IMR-90 (cell line): ENCODE measurements around the gene C15orf62. TPM values are rescaled to one million over a fixed set of nuclear protein-coding genes. Genes with fewer than 3 reads are reported as not detected.

Experiments
- ATAC-seq: fragments of 200-7000 bp; cut with Tn5 transposase; 2 replicates; pipeline ENCODE4 v1.9.1; 2020; ENCODE audit warnings: low read depth, mild to moderate bottlenecking, moderate library complexity
- BruUV-seq: library from RNA; stranded (reverse); fragments of 400-500 nt; replicated peaks from 2 replicates; lab custom pipeline; 2021; lab: Mats Ljungman, UMichigan
- CTCF ChIA-PET: fragments of 300-600 bp; formaldehyde crosslinking; extraction: SDS; loops from one replicate; lab custom pipeline; 2021; ENCODE audit warnings: antibody characterized with exemption; lab: Yijun Ruan, JAX
- POLR2A ChIA-PET: fragments of 300-600 bp; sonication (Branson Sonifier 250); formaldehyde crosslinking; loops from one replicate; lab custom pipeline; 2022; ENCODE audit warnings: antibody characterized with exemption; ENCODE audit not compliant: unreplicated experiment; lab: Charles Lee
- DNase-seq: peaks from one replicate; pipeline ENCODE4 v3.0.0; 2013
- H2AFZ ChIP-seq: replicated peaks from 2 replicates; pipeline ENCODE3; 2013; ENCODE audit warnings: low read length, mild to moderate bottlenecking; ENCODE audit not compliant: poor library complexity
- H2AK5ac ChIP-seq: 2 replicates; pipeline ENCODE4 v1.6.1; 2013; ENCODE audit warnings: low read depth, low read length, inconsistent platforms
- H2AK9ac ChIP-seq: replicated peaks from 2 replicates; pipeline ENCODE3; 2013; ENCODE audit warnings: mild to moderate bottlenecking, low read depth, low read length, moderate library complexity; ENCODE audit not compliant: poor library complexity
- H2BK120ac ChIP-seq: 2 replicates; pipeline ENCODE4 v1.6.1; 2013; ENCODE audit warnings: low read depth, low read length, inconsistent platforms
- H2BK15ac ChIP-seq: 3 replicates; pipeline ENCODE4 v1.6.1; 2013; ENCODE audit warnings: low read depth, low read length, inconsistent platforms
- H2BK20ac ChIP-seq: 2 replicates; pipeline ENCODE4 v1.6.1; 2013; ENCODE audit warnings: low read depth, mild to moderate bottlenecking, inconsistent platforms, low read length, moderate library complexity
- H2BK5ac ChIP-seq: 2 replicates; pipeline ENCODE4 v1.6.1; 2013; ENCODE audit warnings: mild to moderate bottlenecking, low read depth, low read length, inconsistent platforms; ENCODE audit not compliant: poor library complexity, severe bottlenecking
- H3K14ac ChIP-seq: replicated peaks from 2 replicates; pipeline ENCODE4 v1.6.1; 2013; ENCODE audit warnings: low read depth, low read length, inconsistent platforms
- H3K18ac ChIP-seq: 2 replicates; pipeline ENCODE4 v1.6.1; 2013; ENCODE audit warnings: low read depth, low read length, control low read depth
- H3K23ac ChIP-seq: 2 replicates; pipeline ENCODE4 v1.6.1; 2013; ENCODE audit warnings: low read depth, low read length, inconsistent platforms
- H3K27ac ChIP-seq: 2 replicates; pipeline ENCODE4 v1.5.1; 2013; ENCODE audit warnings: mild to moderate bottlenecking, control low read depth, low read length; ENCODE audit not compliant: insufficient read depth
- H3K27me3 ChIP-seq: 2 replicates; pipeline ENCODE4 v1.6.1; 2013; ENCODE audit warnings: low read length; ENCODE audit not compliant: control insufficient read depth, insufficient read depth
- H3K36me3 ChIP-seq: 2 replicates; pipeline ENCODE4 v1.6.1; 2013; ENCODE audit warnings: low read length, mixed read lengths; ENCODE audit not compliant: control insufficient read depth, insufficient read depth
- H3K4ac ChIP-seq: 2 replicates; pipeline ENCODE4 v1.6.1; 2013; ENCODE audit warnings: low read depth, low read length, inconsistent platforms
- H3K4me1 ChIP-seq: 2 replicates; pipeline ENCODE4 v1.6.1; 2013; ENCODE audit warnings: low read length, mixed read lengths; ENCODE audit not compliant: control insufficient read depth, insufficient read depth
- H3K4me2 ChIP-seq: 2 replicates; pipeline ENCODE4 v1.6.1; 2013; ENCODE audit warnings: low read depth, mild to moderate bottlenecking, control low read depth, low read length, moderate library complexity
- H3K4me3 ChIP-seq: 2 replicates; pipeline ENCODE4 v1.5.1; 2013; ENCODE audit warnings: low read depth, mild to moderate bottlenecking, control low read depth, low read length, moderate library complexity; ENCODE audit not compliant: insufficient read depth
- H3K56ac ChIP-seq: 2 replicates; pipeline ENCODE4 v1.6.1; 2013; ENCODE audit warnings: low read length, inconsistent platforms; ENCODE audit not compliant: insufficient read depth; ENCODE audit errors: extremely low read depth
- H3K79me1 ChIP-seq, 2 experiments: 2 replicates each; pipeline ENCODE4 v1.6.1; 2013; ENCODE audit warnings: low read length in 2 of 2, inconsistent platforms in 1 of 2, low read depth in 1 of 2
- H3K9ac ChIP-seq: 2 replicates; pipeline ENCODE4 v1.6.1; 2013; ENCODE audit warnings: low read depth, low read length, control low read depth
- H3K9me1 ChIP-seq: 2 replicates; pipeline ENCODE4 v1.6.1; 2013; ENCODE audit warnings: low read length, inconsistent platforms; ENCODE audit not compliant: insufficient read depth
- H3K9me3 ChIP-seq: 2 replicates; pipeline ENCODE4 v1.6.1; 2013; ENCODE audit warnings: low read length; ENCODE audit not compliant: control insufficient read depth, insufficient read depth
- H4K20me1 ChIP-seq: 2 replicates; pipeline ENCODE4 v1.6.1; 2013; ENCODE audit warnings: low read length, inconsistent platforms; ENCODE audit not compliant: insufficient read depth
- H4K5ac ChIP-seq: 2 replicates; pipeline ENCODE4 v1.6.1; 2013; ENCODE audit warnings: mild to moderate bottlenecking, low read depth, low read length, control low read depth
- H4K8ac ChIP-seq, 2 experiments: 2 replicates each; pipeline ENCODE4 v1.6.1; 2013; ENCODE audit warnings: low read depth in 2 of 2, low read length in 2 of 2, control low read depth in 1 of 2, inconsistent platforms in 1 of 2
- H4K91ac ChIP-seq: 2 replicates; pipeline ENCODE4 v1.6.1; 2013; ENCODE audit warnings: low read depth, low read length, inconsistent platforms; ENCODE audit not compliant: insufficient read depth
- BHLHE40 ChIP-seq: fragments of 150-350 bp; IDR thresholded peaks from 2 replicates; pipeline ENCODE4 v1.6.1; 2016; ENCODE audit warnings: mild to moderate bottlenecking, low read depth, low read length
- CHD1 ChIP-seq: IDR thresholded peaks from 2 replicates; pipeline ENCODE4 v1.6.1; 2012; ENCODE audit warnings: low read depth, low read length, improper control_type of control experiment
- ELK1 ChIP-seq: fragments of 150-350 bp; IDR thresholded peaks from 2 replicates; pipeline ENCODE4 v1.6.1; 2016; ENCODE audit warnings: low read depth, mild to moderate bottlenecking, low read length, moderate library complexity, borderline replicate concordance
- MAFK ChIP-seq: IDR thresholded peaks from 2 replicates; pipeline ENCODE4 v1.6.1; 2012; ENCODE audit warnings: low read depth, low read length, improper control_type of control experiment
- MXI1 ChIP-seq: IDR thresholded peaks from 2 replicates; pipeline ENCODE4 v1.6.1; 2012; ENCODE audit warnings: low read depth, mild to moderate bottlenecking, low read length, moderate library complexity, borderline replicate concordance
- WGBS, 2 experiments: methylation state at CpG; one replicate each; pipeline versions ENCODE4 v1.1.5 to v1.1.7; 2013; ENCODE audit warnings: missing lambda C conversion rate in 2 of 2; ENCODE audit not compliant: insufficient read length in 1 of 2; ENCODE audit errors: extremely low coverage in 2 of 2; 5-methylcytosine and 5-hydroxymethylcytosine counted together
- dilution Hi-C: fragments of 300-500 bp; cut with HindIII; formaldehyde crosslinking; loops from one replicate; pipeline ENCODE4 v1.14.3; 2018; ENCODE audit warnings: low sequenced_read_pairs; ENCODE audit not compliant: unreplicated experiment
- in situ Hi-C: fragments of 300-500 bp; cut with MboI; formaldehyde crosslinking; loops from 3 replicates; pipeline ENCODE4 v1.14.3; 2019; ENCODE audit warnings: low sequenced_read_pairs, inconsistent platforms, mixed read lengths
- intact Hi-C: fragments of 100-400 bp; cut with micrococcal nuclease; formaldehyde crosslinking; loops from 2 replicates; pipeline ENCODE4 v1.10.0; 2022
- polyA plus RNA-seq, 3 experiments: library from polyadenylated mRNA; depleted of rRNA; stranded (reverse); fragments of >200 nt; gene quantifications; 2 replicates each; pipeline ENCODE4 v1.2.3, GENCODE V29; 2012; ENCODE audit warnings: low replicate concordance in 1 of 3
- total RNA-seq: library from RNA; depleted of rRNA; stranded (reverse); fragments of >200 nt; gene quantifications from 2 replicates; pipeline ENCODE4 v1.2.3, GENCODE V29; 2012
- TF ChIP-seq, protein P1 (sequence below): conservative IDR thresholded peaks from 2 replicates; pipeline ENCODE4 v1.5.1; 2012; ENCODE audit warnings: mild to moderate bottlenecking, low read depth, low read length, improper control_type of control experiment
- TF ChIP-seq, protein P2 (sequence below): fragments of 150-350 bp; IDR thresholded peaks from 2 replicates; pipeline ENCODE4 v1.6.1; 2017; ENCODE audit warnings: mild to moderate bottlenecking, antibody characterized with exemption, low read length, low read depth

The C15orf62 gene
- total and polyA plus RNA-seq, 2 of the 4 experiments (the other 2 are of a cell fraction), result not detected

- no TSS peak for BruUV-seq
- Histone ChIP-seq H3K23ac (peak within 1 kb of the TSS; percentile 76; the same call in 1 of the 2 replicates), H3K14ac (0 out of 2 replicates have a peak within 1 kb of the TSS, but pooled peaks have one; percentile 42), H3K4me2 (peak within 1 kb of the TSS; percentile 77), H3K4me3 (peak within 1 kb of the TSS; percentile 44), H4K91ac (peak within 1 kb of the TSS; percentile 43; the same call in 1 of the 2 replicates), H3K56ac (no peak within 1 kb of the TSS), H4K5ac (peak within 1 kb of the TSS; percentile 17), H4K20me1 (peaks cover 9% of the 10 kb centered on the region; the same call in 1 of the 2 replicates), H3K27me3 (no peaks in the 10 kb centered on the region; the same call in 1 of the 2 replicates), H2AK5ac (peak within 1 kb of the TSS; percentile 30; the same call in 1 of the 2 replicates), H2AFZ (peak within 1 kb of the TSS; percentile 94), H4K8ac (peak within 1 kb of the TSS; percentile 6 to 74; a peak in 3 of 4 replicates), H2BK20ac (no peak within 1 kb of the TSS), H3K9me1 (peaks cover 17% of the 10 kb centered on the region), H3K9ac (no peak within 1 kb of the TSS), H3K27ac (peak within 1 kb of the TSS; percentile 32; the same call in 1 of the 2 replicates), H2BK15ac (no peak within 1 kb of the TSS), H3K9me3 (no peaks in the 10 kb centered on the region), H3K36me3 (peaks cover 2% of the 10 kb centered on the region; the same call in 1 of the 2 replicates), H2AK9ac (peak within 1 kb of the TSS; percentile 91), H2BK5ac (peak within 1 kb of the TSS; percentile 7), H2BK120ac (no peak within 1 kb of the TSS), H3K79me1 (no peaks in the 10 kb centered on the region; a peak in 1 of 4 replicates), H3K18ac (no peak within 1 kb of the TSS; the same call in 1 of the 2 replicates), H3K4ac (peak within 1 kb of the TSS; percentile 48), H3K4me1 (peaks cover 24% of the 10 kb centered on the region)
- POLR2A ChIA-PET, result interaction anchor here (0.6 kb wide), 1 partner anchor 174 kb away, joined by 3 read pairs; no protein-coding TSS in a partner anchor
- in situ Hi-C loops, result no loop called here
- dilution Hi-C loops, result no loop called here
- WGBS, 2 experiments, result 2% methylated on average over 31 of the region's 75 CpGs; no CpG with 5 or more reads in 1 of the 2 experiments
- peak; percentile 47 for DNase-seq
- peak; percentile 71 for ATAC-seq
- peak; percentile 48; the same call in 1 of the 2 replicates for TF ChIP-seq BHLHE40
- 0 out of 2 replicates have a peak, but pooled peaks have one; percentile 15 for TF ChIP-seq MXI1
- TF ChIP-seq, protein P1, sequence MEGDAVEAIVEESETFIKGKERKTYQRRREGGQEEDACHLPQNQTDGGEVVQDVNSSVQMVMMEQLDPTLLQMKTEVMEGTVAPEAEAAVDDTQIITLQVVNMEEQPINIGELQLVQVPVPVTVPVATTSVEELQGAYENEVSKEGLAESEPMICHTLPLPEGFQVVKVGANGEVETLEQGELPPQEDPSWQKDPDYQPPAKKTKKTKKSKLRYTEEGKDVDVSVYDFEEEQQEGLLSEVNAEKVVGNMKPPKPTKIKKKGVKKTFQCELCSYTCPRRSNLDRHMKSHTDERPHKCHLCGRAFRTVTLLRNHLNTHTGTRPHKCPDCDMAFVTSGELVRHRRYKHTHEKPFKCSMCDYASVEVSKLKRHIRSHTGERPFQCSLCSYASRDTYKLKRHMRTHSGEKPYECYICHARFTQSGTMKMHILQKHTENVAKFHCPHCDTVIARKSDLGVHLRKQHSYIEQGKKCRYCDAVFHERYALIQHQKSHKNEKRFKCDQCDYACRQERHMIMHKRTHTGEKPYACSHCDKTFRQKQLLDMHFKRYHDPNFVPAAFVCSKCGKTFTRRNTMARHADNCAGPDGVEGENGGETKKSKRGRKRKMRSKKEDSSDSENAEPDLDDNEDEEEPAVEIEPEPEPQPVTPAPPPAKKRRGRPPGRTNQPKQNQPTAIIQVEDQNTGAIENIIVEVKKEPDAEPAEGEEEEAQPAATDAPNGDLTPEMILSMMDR, result peak; percentile 32
- TF ChIP-seq CHD1, result no peak
- no peak for TF ChIP-seq ELK1
- TF ChIP-seq MAFK, result no peak
- TF ChIP-seq, protein P2, sequence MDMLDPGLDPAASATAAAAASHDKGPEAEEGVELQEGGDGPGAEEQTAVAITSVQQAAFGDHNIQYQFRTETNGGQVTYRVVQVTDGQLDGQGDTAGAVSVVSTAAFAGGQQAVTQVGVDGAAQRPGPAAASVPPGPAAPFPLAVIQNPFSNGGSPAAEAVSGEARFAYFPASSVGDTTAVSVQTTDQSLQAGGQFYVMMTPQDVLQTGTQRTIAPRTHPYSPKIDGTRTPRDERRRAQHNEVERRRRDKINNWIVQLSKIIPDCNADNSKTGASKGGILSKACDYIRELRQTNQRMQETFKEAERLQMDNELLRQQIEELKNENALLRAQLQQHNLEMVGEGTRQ, result peak; percentile 30; the same call in 1 of the 2 replicates
- intact Hi-C loops, result no loop called here
- CTCF ChIA-PET, result no interaction called here
Measured at GRCh38 chr15:40763801-40764628, 5.8 kb upstream of the C15orf62 start, which contains the start of gene GCHFR. Gene GCHFR (plus strand): TSS chr15:40764068. CDS start chr15:40764181, 113 bp downstream.
